H1 (cell line): ENCODE measurements around the gene DNM2. TPM values are rescaled to one million over a fixed set of nuclear protein-coding genes. Genes with fewer than 3 reads are reported as not detected.
A peak's percentile ranks its signal among the peaks of the same experiment; 100 is the strongest.

ENCODE experiments used
- CTCF ChIA-PET: fragments of 300-600 bp; sonication (Branson Sonifier 250); formaldehyde crosslinking; loops from one replicate; lab custom pipeline; 2021; ENCODE audit not compliant: partially characterized antibody; lab: Charles Lee
- POLR2A ChIA-PET: fragments of 300-600 bp; sonication (Branson Sonifier 250); formaldehyde crosslinking; loops from one replicate; lab custom pipeline; 2021; ENCODE audit warnings: inconsistent platforms; ENCODE audit not compliant: partially characterized antibody; lab: Charles Lee
- DNase-seq, 2 experiments: peaks; one replicate each; pipeline versions ENCODE4 v3.0.0 to v3.0.0-alpha.2; 2010 to 2022; ENCODE audit warnings: low spot score in 2 of 2, low read depth in 1 of 2, mixed read lengths in 1 of 2
- FAIRE-seq: peaks from 2 replicates; lab custom pipeline; 2011; peaks lifted over from hg19 to GRCh38; lab: Jason Lieb, UNC
- H2AFZ ChIP-seq: 2 replicates; pipeline ENCODE4 v1.8.1; 2012; ENCODE audit warnings: low read length, inconsistent platforms
- H2AK5ac ChIP-seq: 2 replicates; pipeline ENCODE4 v1.6.1; 2013; ENCODE audit warnings: low read depth, low read length
- H2BK120ac ChIP-seq: replicated peaks from 2 replicates; pipeline ENCODE3; 2013; ENCODE audit warnings: low read depth, low read length, inconsistent platforms
- H2BK12ac ChIP-seq: 2 replicates; pipeline ENCODE4 v1.6.1; 2013; ENCODE audit warnings: low read depth, low read length
- H2BK15ac ChIP-seq: 2 replicates; pipeline ENCODE4 v1.6.1; 2013; ENCODE audit warnings: low read length
- H2BK20ac ChIP-seq: 2 replicates; pipeline ENCODE4 v1.6.1; 2013; ENCODE audit warnings: low read length
- H2BK5ac ChIP-seq: 2 replicates; pipeline ENCODE4 v1.6.1; 2013; ENCODE audit warnings: low read depth, low read length
- H3K14ac ChIP-seq: 2 replicates; pipeline ENCODE4 v1.6.1; 2013; ENCODE audit warnings: inconsistent platforms; ENCODE audit not compliant: insufficient read length
- H3K18ac ChIP-seq: 2 replicates; pipeline ENCODE4 v1.6.1; 2013; ENCODE audit warnings: low read length; ENCODE audit errors: extremely low read depth
- H3K23ac ChIP-seq: 2 replicates; pipeline ENCODE4 v1.6.1; 2013; ENCODE audit warnings: inconsistent platforms; ENCODE audit not compliant: insufficient read length
- H3K23me2 ChIP-seq: 2 replicates; pipeline ENCODE4 v1.6.1; 2013; ENCODE audit warnings: low read depth, low read length
- H3K27ac ChIP-seq: 2 replicates; pipeline ENCODE4 v1.6.1; 2011; ENCODE audit warnings: low read depth, low read length, inconsistent platforms
- H3K27me3 ChIP-seq, 4 experiments: replicated peaks in 1 of 4; 1 replicate in 1 of 4; 2 replicates in 3 of 4; pipeline versions ENCODE4 v1.6.1 to v1.8.1; 2011 to 2013; ENCODE audit warnings: low read length in 3 of 4, mild to moderate bottlenecking in 3 of 4, inconsistent platforms in 2 of 4, mixed read lengths in 2 of 4, moderate library complexity in 1 of 4; ENCODE audit not compliant: control insufficient read depth in 3 of 4, insufficient read depth in 3 of 4; ENCODE audit errors: extremely low read depth in 1 of 4
- H3K36me3 ChIP-seq, 4 experiments: 2 replicates each; pipeline versions ENCODE4 v1.6.1 to v1.8.1; 2011 to 2013; ENCODE audit warnings: mild to moderate bottlenecking in 4 of 4, low read length in 3 of 4, moderate library complexity in 2 of 4, control low read depth in 1 of 4, inconsistent platforms in 1 of 4; ENCODE audit not compliant: insufficient read depth in 4 of 4, control insufficient read depth in 2 of 4
- H3K4ac ChIP-seq: replicated peaks from 2 replicates; pipeline ENCODE3; 2013; ENCODE audit warnings: low read length, low read depth, mixed read lengths, inconsistent platforms; ENCODE audit not compliant: insufficient read length
- H3K4me1 ChIP-seq, 4 experiments: replicated peaks in 1 of 4; 1 replicate in 1 of 4; 2 replicates in 3 of 4; pipeline versions ENCODE4 v1.6.1 to v1.8.1; 2011 to 2013; ENCODE audit warnings: low read length in 3 of 4, inconsistent platforms in 2 of 4, mixed read lengths in 1 of 4; ENCODE audit not compliant: insufficient read depth in 4 of 4, control insufficient read depth in 3 of 4
- H3K4me2 ChIP-seq, 2 experiments: 2 replicates each; pipeline versions ENCODE4 v1.6.1 to v1.8.1; 2011 to 2013; ENCODE audit warnings: low read depth in 2 of 2, low read length in 2 of 2, control low read depth in 1 of 2, inconsistent platforms in 1 of 2, mild to moderate bottlenecking in 1 of 2; ENCODE audit not compliant: insufficient read depth in 1 of 2
- H3K4me3 ChIP-seq, 4 experiments: fragments of 200-600, 300-600 bp in 1 of 4; sonication (generic), shearing (Covaris generic), sonication (Bioruptor Twin) in 1 of 4; 2 replicates each; pipeline versions ENCODE4 v1.5.1 to v1.8.1; 2011 to 2016; ENCODE audit warnings: low read length in 4 of 4, low read depth in 3 of 4, control low read depth in 2 of 4, inconsistent platforms in 2 of 4, mild to moderate bottlenecking in 2 of 4, mixed read lengths in 1 of 4, moderate library complexity in 1 of 4; ENCODE audit not compliant: insufficient read depth in 2 of 4; ENCODE audit errors: extremely low read depth in 1 of 4
- H3K56ac ChIP-seq: replicated peaks from 2 replicates; pipeline ENCODE3; 2013; ENCODE audit warnings: low read depth, mild to moderate bottlenecking, mixed read lengths, low read length, inconsistent platforms; ENCODE audit not compliant: insufficient read length
- H3K79me1 ChIP-seq: 2 replicates; pipeline ENCODE4 v1.6.1; 2013; ENCODE audit warnings: low read depth, low read length, control low read depth
- H3K79me2 ChIP-seq, 2 experiments: 2 replicates each; pipeline versions ENCODE4 v1.6.1 to v1.8.1; 2012 to 2013; ENCODE audit warnings: low read length in 2 of 2, mild to moderate bottlenecking in 2 of 2, inconsistent platforms in 1 of 2; ENCODE audit not compliant: insufficient read depth in 2 of 2, control insufficient read depth in 1 of 2
- H3K9ac ChIP-seq, 4 experiments: replicated peaks in 1 of 4; 1 replicate in 1 of 4; 2 replicates in 3 of 4; pipeline versions ENCODE4 v1.6.1 to v1.8.1; 2011 to 2013; ENCODE audit warnings: low read depth in 3 of 4, low read length in 3 of 4, control low read depth in 2 of 4, mild to moderate bottlenecking in 2 of 4, moderate library complexity in 2 of 4, inconsistent platforms in 1 of 4; ENCODE audit errors: extremely low read depth in 1 of 4
- H3K9me3 ChIP-seq, 2 experiments: 2 replicates each; pipeline versions ENCODE4 v1.6.1 to v1.8.1; 2012 to 2013; ENCODE audit warnings: mild to moderate bottlenecking in 2 of 2, moderate library complexity in 2 of 2, control low read depth in 1 of 2, inconsistent platforms in 1 of 2, low read depth in 1 of 2, low read length in 1 of 2, mixed read lengths in 1 of 2; ENCODE audit not compliant: insufficient read depth in 2 of 2
- H4K20me1 ChIP-seq, 2 experiments: replicated peaks in 1 of 2; 2 replicates each; pipeline versions ENCODE3 to v1.8.1; 2011 to 2013; ENCODE audit warnings: inconsistent platforms in 2 of 2, low read length in 2 of 2, mild to moderate bottlenecking in 1 of 2; ENCODE audit not compliant: insufficient read depth in 2 of 2, control insufficient read depth in 1 of 2
- H4K5ac ChIP-seq: 2 replicates; pipeline ENCODE4 v1.6.1; 2013; ENCODE audit warnings: low read length, low read depth, mixed read lengths, inconsistent platforms; ENCODE audit not compliant: insufficient read length
- H4K8ac ChIP-seq: 2 replicates; pipeline ENCODE4 v1.8.0; 2013; ENCODE audit warnings: mild to moderate bottlenecking, moderate library complexity, low read length, inconsistent platforms; ENCODE audit not compliant: insufficient read depth; ENCODE audit errors: extremely low read depth
- H4K91ac ChIP-seq: replicated peaks from 2 replicates; pipeline ENCODE3; 2013; ENCODE audit warnings: low read length, mixed read lengths, inconsistent platforms; ENCODE audit not compliant: insufficient read length
- BRCA1 ChIP-seq: IDR thresholded peaks from 2 replicates; pipeline ENCODE4 v1.6.1; 2012; ENCODE audit warnings: low read depth, low read length, improper control_type of control experiment
- CBX5 ChIP-seq: fragments of 300-800, 300-1000 bp; sonication (generic); IDR thresholded peaks from 2 replicates; pipeline ENCODE4 v1.7.1; 2016; ENCODE audit warnings: antibody characterized with exemption, low read length, low read depth
- KDM1A ChIP-seq: fragments of 200-600, 300-600 bp; sonication (generic); IDR thresholded peaks from 2 replicates; pipeline ENCODE4 v1.7.1; 2016; ENCODE audit warnings: mild to moderate bottlenecking, low read length, borderline replicate concordance
- MAX ChIP-seq: IDR thresholded peaks from 2 replicates; pipeline ENCODE4 v1.6.1; 2012; ENCODE audit warnings: inconsistent platforms
- NRF1 ChIP-seq: IDR thresholded peaks from 2 replicates; pipeline ENCODE4 v1.6.1; 2011; ENCODE audit warnings: mild to moderate bottlenecking, low read depth, low read length, improper control_type of control experiment
- POLR2A ChIP-seq, 2 experiments: IDR thresholded peaks; 1 replicate in 1 of 2; 2 replicates in 1 of 2; pipeline ENCODE4 v1.6.1; 2011; ENCODE audit warnings: low read depth in 2 of 2, low read length in 2 of 2, mild to moderate bottlenecking in 2 of 2; ENCODE audit errors: control extremely low read depth in 1 of 2
- POLR2AphosphoS5 ChIP-seq: IDR thresholded peaks from 2 replicates; pipeline ENCODE4 v1.6.1; 2011; ENCODE audit warnings: low read depth, low read length
- RBBP5 ChIP-seq: IDR thresholded peaks from 2 replicates; pipeline ENCODE4 v1.7.1; 2012; ENCODE audit warnings: low read depth, mild to moderate bottlenecking, inconsistent platforms, low read length, moderate library complexity, borderline replicate concordance
- RXRA ChIP-seq: IDR thresholded peaks from 2 replicates; pipeline ENCODE4 v1.6.1; 2011; ENCODE audit warnings: low read depth, mild to moderate bottlenecking, low read length, moderate library complexity; ENCODE audit not compliant: insufficient read depth
- SP2 ChIP-seq: IDR thresholded peaks from 2 replicates; pipeline ENCODE4 v1.6.1; 2012; ENCODE audit warnings: mild to moderate bottlenecking, low read length, inconsistent platforms
- WGBS, 2 experiments: shearing (Covaris generic) in 1 of 2; methylation state at CpG; one replicate each; pipeline versions ENCODE4 v1.1.6 to v1.1.7; 2013 to 2015; ENCODE audit warnings: low lambda C conversion rate in 2 of 2, mixed read lengths in 2 of 2, inconsistent platforms in 1 of 2, low coverage in 1 of 2, missing lambda C conversion rate in 1 of 2; ENCODE audit not compliant: insufficient replicate concordance in 2 of 2, insufficient coverage in 1 of 2, insufficient read length in 1 of 2; ENCODE audit errors: extremely low coverage in 1 of 2, missing lambda C conversion rate in 1 of 2; 5-methylcytosine and 5-hydroxymethylcytosine counted together
- polyA plus RNA-seq, 7 experiments: library from polyadenylated mRNA; depleted of rRNA in 3 of 7; stranded (reverse) in 5 of 7; unstranded in 2 of 7; fragments of >200 nt in 5 of 7; fragments of 200-250 nt in 2 of 7; gene quantifications; 1 replicate in 5 of 7; 2 replicates in 1 of 7; 4 replicates in 1 of 7; pipeline versions ENCODE4 v1.2.1 to v1.2.3, GENCODE V29; 2011 to 2013; ENCODE audit warnings: missing spikeins in 2 of 7, mixed read lengths in 2 of 7
- total RNA-seq: library from RNA; stranded (reverse); fragmentation: NEBNext Ultra II Directional; extraction: Animal tissue kit (Norgen Biotek cat#: 25700); gene quantifications from 2 replicates; pipeline ENCODE4 v1.2.1, GENCODE V29; 2021

The DNM2 gene
- total and polyA plus RNA-seq, 2 of the 8 experiments (the other 6 are each of a cell fraction or from before 2014, with no cell fraction given): 61.9 to 120 TPM

GRCh38 chr19:10681658-10682057, 36.2 kb upstream of the DNM2 start:
- H2BK15ac ChIP-seq: no peak overlapping the region
- H2BK20ac ChIP-seq: no peak overlapping the region
- H3K9me3 ChIP-seq: no peaks in the 10 kb centered on the region
- H2BK12ac ChIP-seq: no peak overlapping the region
- H2BK5ac ChIP-seq: no peak overlapping the region; the same call in 1 of the 2 replicates
- POLR2A ChIA-PET: interaction anchor here (1.1 to 59.0 kb wide), 5 partner anchors 10 to 129 kb away, joined by 3 to 1874 read pairs (median 3); partner anchors contain the start of genes DNM2, ILF3 and QTRT1
- no peaks in the 10 kb centered on the region for H3K27me3 ChIP-seq
- H3K23ac ChIP-seq: no peak overlapping the region
- no peak overlapping the region for H4K91ac ChIP-seq
- no peak overlapping the region for H3K4ac ChIP-seq
- TF ChIP-seq NRF1 (no peak), CBX5 (no peak), RXRA (no peak), MAX (no peak), POLR2AphosphoS5 (peak; percentile 48; the same call in 1 of the 2 replicates), BRCA1 (no peak), POLR2A (IDR thresholded peaks at IDR 0.05; ENCODE audit: control extremely low read depth in 1 of 2, low read depth in 2 of 2, low read length in 2 of 2) (0 out of 3 replicates have a peak, but pooled peaks of 1 of the 2 experiments have one; percentile 26), KDM1A (no peak), RBBP5 (no peak), SP2 (no peak)
- H2AFZ ChIP-seq: no peak overlapping the region
- no peak overlapping the region for H3K4me3 ChIP-seq
- H3K9ac ChIP-seq: no peak overlapping the region
- no peak for FAIRE-seq
- peak overlapping the region; percentile 78; the same call in 1 of the 2 replicates for H4K8ac ChIP-seq
- peaks cover 39 to 51% of the 10 kb centered on the region in 2 experiments for H4K20me1 ChIP-seq
- CTCF ChIA-PET: interaction anchor here (1.1 to 2.1 kb wide), 7 partner anchors 8 to 100 kb away, joined by 3 to 10 read pairs (median 3); partner anchors contain the start of gene QTRT1
- H3K56ac ChIP-seq: no peak overlapping the region
- H3K18ac ChIP-seq: no peak overlapping the region
- H3K4me1 ChIP-seq: no peaks in the 10 kb centered on the region; a peak in 2 of 7 replicates
- no peak overlapping the region for H4K5ac ChIP-seq
- H2BK120ac ChIP-seq: no peak overlapping the region
- no peak overlapping the region for H2AK5ac ChIP-seq
- H3K27ac ChIP-seq: no peak overlapping the region
- H3K14ac ChIP-seq: no peak overlapping the region
- DNase-seq: no peak
- no peak overlapping the region for H3K4me2 ChIP-seq
- 98% methylated on average over 4 of the region's 4 CpGs; no CpG with 5 or more reads in 1 of the 2 experiments for WGBS, 2 experiments
- peaks cover 10% of the 10 kb centered on the region; the same call in 1 of the 2 replicates for H3K79me1 ChIP-seq
- peaks cover 0 to 88% of the 10 kb centered on the region in 2 experiments; a peak in 2 of 4 replicates for H3K79me2 ChIP-seq
- H3K36me3 ChIP-seq: peaks cover 94 to 100% (median 97%) of the 10 kb centered on the region in 4 experiments
- H3K23me2 ChIP-seq: no peaks in the 10 kb centered on the region
